Skeletal muscle cell (primary cell): Measurements from ENCODE around the gene FSTL5.
"Not testable (repeated sequence)": the region's sequence is repeated elsewhere in the genome, so short reads cannot be mapped to it uniquely, and the experiment has no call there.

Source experiments
- DNase-seq: peaks from one replicate; pipeline ENCODE4 v3.0.0-alpha.2; 2010; ENCODE audit warnings: low read depth
- H3K4me3 ChIP-seq: 2 replicates; pipeline ENCODE4 v1.5.1; 2011; ENCODE audit warnings: low read depth, mild to moderate bottlenecking, control low read depth, low read length, moderate library complexity

FSTL5 gene

DNA sequence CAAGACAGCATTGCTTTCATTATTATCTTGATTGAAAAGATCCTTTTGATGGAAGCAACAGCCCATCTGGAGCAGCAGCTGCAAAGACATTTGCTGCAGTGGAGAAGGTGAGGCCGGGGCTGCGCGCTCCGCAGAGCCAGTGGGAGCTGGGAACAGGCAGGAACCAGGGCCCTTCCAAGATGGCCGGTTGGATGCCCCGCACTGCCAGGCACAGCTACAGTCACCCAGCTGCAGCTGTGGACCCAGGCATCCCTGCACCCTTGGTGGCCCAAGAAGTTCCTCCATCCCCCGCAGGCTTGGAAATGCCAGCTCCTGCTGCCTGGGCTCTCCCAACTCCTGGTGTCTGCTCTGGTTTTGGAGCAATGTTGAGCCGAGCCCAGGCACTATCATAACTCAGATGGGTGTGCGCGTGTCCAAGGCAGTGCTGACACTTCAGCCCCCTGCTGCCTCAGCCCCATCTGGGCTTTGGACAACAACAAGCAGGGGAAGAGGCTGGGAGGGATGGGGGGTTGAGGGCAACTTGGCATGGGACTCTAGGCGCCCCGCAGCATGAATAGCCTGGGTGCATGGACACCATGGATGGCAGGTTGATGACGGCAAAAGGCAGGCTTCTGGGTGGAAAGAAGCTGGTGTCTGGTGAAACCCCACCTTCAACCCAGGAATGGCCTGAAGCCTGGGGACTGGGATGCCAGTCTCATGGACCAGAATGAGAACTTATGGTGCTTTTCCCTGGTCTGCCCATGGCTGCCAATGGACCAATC lies 371.8 kb downstream of the FSTL5 start:
- H3K4me3 ChIP-seq, result no peak overlapping the region
- DNase-seq, result no peak

DNA sequence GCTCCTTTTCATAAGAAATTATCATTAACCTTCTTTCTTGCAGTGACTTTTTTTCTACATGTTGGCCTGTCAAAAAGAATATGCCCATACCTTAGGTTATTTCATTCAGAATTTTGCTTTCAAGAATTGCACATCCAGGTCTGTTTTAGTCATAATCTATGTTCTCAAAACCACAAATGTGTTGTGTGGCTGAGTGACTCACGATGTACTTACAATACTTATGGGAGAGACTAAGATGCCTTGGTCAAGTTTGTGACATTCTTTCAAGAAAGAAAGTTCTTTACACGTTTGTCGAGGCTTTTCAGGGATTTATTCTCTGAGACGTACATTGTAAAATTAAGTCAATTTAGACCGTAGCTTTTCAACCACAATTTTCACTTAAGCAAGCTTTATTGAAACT lies 396.7 kb downstream of the FSTL5 start:
- peak; percentile 82 for DNase-seq
- no peak overlapping the region for H3K4me3 ChIP-seq

DNA sequence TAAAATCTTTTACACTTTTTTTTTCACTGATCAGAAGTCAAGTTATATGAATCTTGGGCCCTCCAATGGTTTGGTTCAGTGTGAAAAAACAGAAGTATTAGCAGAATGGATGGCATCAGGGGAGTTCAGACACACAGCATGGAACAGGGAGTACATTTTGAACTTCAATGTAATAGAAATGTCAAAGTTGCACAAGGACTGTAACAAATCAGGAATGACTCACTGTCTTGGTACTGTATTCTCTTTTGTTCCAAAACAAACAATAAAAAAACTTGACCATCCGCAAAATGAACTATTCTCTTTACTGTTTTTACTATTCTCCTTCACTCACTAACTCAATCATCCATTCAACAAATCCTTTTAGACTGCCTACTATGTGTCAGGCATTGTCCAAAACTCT lies 401.0 kb downstream of the FSTL5 start:
- H3K4me3 ChIP-seq, result no peak overlapping the region
- DNase-seq, result peak; percentile 86

DNA sequence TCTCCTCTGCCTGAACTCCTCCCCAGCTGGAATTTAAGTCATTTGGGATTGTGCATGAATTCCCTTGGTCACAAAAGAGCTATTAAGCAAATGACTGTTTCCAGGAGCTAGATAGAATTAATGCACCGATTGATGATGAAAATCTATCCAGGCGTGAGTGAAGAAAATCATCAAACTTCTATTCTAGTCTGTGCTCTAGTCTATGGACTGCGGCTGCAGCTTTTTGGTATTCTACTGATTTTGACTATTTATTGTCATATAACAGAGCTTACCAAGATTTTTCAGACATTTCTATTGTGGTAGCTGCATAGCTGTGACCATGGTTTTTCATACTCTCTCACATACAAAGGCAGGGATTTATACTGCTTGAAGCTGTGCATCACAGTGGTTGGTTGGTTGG lies 403.8 kb downstream of the FSTL5 start:
- H3K4me3 ChIP-seq, result no peak overlapping the region
- no peak for DNase-seq

DNA sequence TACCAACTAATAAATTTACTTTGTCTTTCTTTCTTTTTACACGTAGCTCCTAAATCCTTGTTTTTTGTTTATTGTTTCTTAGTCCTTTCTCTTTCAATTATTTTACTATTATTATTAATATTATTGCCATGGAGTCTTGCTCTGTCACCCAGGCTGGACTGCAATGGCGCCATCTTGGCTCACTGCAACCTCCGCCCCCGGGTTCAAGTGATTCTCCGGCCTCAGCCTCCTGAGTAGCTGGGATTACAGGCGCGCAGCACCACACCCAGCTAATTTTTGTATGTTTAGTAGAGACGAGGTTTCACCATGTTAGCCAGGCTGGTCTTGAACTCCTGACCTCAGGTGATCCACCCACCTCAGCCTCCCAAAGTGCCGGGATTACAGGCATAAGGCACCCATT lies 405.4 kb downstream of the FSTL5 start:
- H3K4me3 ChIP-seq, DNase-seq: not testable (repeated sequence)

DNA sequence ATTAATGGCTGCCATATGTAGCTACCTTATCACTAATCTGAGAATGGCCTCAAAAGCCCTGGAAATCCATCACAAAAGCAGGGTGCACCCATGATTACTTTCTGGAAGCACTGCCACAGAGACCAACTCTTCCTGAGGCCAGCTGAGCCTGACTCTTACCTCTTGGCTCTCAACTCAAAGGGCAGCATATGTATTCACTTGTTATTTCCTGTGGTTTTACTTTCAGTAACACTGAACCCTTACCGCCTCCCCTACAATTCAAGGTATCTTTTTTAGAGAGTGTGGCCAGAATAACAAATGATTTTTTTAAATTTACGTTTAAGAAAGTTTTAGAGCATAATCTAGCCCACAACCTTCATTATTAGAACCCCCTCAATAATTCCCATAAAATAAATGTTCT lies 434.9 kb downstream of the FSTL5 start:
- DNase-seq, result no peak
- H3K4me3 ChIP-seq, result no peak overlapping the region

DNA sequence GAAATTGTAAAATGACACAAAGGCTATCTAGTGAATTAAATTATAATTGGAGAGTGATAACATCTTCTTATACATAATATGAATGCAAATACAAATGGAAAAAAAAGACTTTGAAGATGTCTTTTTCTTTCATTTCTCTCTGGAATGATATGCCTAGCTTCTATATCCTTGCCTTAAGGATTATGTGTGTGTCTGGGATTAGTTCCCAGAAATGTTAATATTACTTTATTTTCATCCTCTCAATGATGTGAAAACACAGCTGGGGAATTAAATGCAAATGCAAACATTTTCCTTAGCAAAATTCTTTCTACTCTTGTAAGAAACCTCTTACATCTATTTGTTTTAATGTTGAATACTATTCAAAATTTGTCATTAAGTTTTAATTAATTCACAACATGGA lies 441.9 kb downstream of the FSTL5 start:
- DNase-seq, result no peak
- no peak overlapping the region for H3K4me3 ChIP-seq

DNA sequence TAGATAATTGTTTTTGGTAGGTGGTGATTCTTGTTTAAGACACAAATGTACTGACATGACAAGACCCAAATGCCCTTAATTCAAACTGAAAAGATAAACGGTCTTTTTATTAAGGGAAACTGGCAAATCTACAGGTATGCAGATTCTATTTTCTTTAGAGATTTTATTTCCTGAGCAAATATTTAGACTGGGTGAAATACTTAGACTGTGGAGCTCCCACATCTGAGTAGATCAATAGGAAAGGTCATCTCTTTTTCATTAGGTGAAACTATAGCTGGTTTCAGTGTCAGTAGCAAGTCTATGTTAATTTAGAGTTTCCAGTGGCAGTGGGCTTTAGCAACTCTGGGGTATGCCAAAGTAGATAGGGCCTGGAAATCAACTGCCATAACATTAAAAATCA lies 446.7 kb downstream of the FSTL5 start:
- DNase-seq, result no peak
- no peak overlapping the region for H3K4me3 ChIP-seq

DNA sequence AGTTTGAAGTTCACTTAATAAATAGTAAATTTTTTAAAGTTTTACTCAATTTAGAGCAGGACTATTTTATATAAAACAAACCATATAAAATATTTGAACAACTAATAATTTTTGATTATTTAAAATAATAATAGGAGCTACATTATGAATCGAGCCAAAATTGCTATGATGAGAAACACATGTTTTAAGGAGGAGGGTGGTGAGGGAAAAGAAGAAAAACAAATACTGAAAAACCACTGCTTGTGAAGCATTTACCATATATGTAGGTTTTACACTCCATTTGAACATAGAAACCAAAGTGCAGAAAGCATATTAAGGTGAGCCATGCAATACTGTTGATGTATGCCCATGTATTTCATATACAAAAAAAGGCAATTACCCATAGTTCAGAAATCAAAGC lies 448.9 kb downstream of the FSTL5 start:
- peak; percentile 4 for DNase-seq
- H3K4me3 ChIP-seq, result no peak overlapping the region

DNA sequence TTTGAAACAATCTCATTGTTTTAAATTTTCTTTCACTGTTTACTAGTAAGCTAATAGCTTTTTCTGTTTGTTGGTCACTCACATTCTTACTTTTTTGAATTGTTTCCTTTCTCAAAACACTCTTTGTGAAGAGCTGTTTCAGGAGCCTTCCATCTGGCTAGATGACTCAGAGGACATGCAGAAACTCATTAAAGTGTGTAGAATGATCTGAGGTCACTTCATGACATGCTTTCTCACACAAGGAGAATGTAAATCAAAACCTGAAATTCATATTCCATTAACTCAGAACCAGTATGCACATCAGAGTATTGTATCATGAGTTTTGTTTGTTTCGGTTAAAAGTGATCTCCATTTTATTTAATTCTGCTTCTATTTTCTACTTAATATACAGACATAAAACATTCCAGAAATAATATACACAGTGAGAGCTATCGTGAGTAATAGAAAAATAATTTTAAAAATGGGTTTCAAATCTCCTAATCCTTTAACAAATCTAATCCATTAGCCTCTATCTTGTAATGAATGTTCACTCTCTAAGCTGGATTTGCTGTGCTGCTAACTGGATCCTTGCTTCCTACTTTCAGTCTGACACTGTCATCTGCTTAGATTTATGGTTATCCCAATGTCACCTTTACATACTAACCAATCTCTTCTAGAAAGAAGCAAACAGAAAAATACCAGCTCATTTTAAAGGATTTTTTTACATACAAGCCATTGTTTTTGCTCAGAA lies 449.6 kb downstream of the FSTL5 start:
- H3K4me3 ChIP-seq, result no peak overlapping the region
- peak; percentile 78 for DNase-seq

DNA sequence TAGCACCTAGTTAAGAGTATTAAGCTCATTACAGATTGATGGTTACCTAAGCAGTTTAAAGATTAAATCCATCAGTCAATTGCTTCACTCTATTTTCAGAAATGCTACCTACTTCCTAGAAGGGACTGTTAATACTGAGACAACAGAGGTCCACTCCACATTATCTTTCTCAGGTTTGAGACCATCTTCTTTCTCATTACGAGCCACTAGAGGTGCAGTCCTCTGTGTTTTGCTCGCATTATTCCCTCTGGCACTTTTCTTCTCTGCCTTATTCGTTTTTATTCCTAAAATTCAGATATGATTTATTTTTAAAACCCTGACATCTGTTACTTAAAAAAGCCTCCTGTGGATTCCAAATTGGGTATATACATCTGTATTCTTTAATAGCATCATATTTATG lies 459.1 kb downstream of the FSTL5 start:
- no peak for DNase-seq
- no peak overlapping the region for H3K4me3 ChIP-seq

DNA sequence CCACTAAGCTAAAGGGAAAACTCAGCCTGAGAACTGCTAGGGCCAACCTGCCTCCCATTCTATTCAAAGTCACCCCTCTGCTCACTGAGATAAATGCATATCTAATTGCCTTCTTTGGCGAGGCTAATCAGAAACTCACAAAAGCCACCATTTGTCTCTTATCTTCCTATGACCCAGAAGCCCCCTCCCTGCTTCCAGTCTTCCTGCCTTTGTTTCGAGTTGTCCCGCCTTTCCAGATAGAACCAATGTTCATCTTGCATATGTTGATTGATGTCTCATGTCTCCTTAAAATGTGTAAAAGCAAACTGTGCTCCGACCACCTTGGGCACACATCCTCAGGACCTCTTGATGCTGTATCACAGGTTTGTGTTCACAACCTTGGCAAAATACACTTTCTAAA lies 459.8 kb downstream of the FSTL5 start:
- no peak for DNase-seq
- no peak overlapping the region for H3K4me3 ChIP-seq

DNA sequence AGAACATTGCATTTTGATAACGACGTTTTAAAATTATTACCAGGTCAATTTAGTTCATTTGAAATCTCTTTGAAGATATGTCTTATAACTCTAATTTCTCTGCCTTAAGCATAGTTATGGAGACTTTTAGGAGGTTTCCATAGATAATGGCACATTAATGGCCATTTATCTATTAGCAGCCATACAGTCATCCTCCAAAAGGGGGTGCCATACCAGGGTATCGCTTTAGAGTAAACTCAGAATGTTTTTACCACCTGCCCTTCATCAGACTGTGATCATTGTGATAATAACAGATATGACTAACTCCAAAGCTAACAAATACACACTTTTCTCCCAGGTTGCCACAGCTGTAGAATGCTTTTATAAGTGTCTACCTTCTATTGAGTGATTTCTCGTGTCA lies 461.5 kb downstream of the FSTL5 start:
- H3K4me3 ChIP-seq, result no peak overlapping the region
- DNase-seq, result no peak

DNA sequence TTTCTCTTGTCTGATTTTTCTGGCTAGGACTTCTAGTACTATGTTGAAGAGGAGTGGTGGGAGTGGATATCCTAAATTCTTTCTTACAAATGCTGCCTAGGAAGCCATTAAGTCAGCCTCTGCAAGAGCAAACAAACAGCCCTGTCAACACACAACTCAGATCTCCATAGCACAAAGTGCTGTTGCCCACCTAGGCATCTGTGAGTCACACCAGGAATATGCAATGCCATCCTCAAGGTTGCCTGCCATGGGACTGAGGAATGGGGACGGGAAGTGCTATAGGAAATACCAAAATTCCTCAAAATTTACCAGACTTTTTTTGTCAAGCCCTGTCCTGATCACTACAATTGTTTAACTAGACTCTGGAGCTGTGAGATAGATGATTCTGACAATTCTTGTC lies 466.9 kb downstream of the FSTL5 start:
- no peak for DNase-seq

DNA sequence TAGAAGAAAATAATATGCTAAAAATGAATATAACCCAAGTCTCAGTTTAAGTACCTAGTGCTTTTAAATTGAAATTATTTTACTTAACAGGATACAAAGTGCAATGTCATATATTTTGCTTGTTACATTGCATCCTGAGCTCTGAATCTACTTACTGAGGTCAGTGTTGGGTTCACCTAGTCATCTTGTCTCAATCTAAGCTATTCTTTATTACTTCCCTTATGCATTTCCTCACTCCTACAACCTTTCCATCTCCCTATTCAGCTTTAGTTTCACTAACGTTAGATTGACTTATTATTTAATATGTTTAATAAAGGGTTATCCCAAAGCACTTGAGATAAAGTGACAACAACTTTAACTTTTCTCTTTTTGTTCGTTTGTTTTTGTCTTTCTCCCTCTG lies 483.7 kb downstream of the FSTL5 start:
- H3K4me3 ChIP-seq, result no peak overlapping the region
- DNase-seq, result no peak

More for the DNA sequence above, 466.9 kb downstream of the FSTL5 start:
- H3K4me3 ChIP-seq, result no peak overlapping the region

DNA sequence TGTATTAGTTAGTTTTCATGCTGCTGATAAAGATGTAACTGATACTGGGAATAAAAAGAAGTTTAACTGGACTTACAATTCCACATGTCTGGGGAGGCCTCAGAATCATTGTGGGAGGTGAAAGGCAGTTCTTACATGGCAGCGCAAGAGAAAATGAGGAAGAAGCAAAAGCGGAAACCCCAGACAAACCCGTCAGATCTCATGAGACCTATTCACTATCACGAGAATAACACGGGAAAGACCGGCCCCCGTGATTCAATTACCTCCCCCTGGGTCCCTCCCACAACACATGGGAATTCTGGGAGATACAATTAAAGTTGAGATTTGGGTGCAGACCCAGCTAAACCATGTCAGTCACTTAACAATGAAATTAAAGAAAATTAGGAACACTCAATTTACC lies 499.1 kb downstream of the FSTL5 start:
- no peak for DNase-seq
- H3K4me3 ChIP-seq, result no peak overlapping the region

DNA sequence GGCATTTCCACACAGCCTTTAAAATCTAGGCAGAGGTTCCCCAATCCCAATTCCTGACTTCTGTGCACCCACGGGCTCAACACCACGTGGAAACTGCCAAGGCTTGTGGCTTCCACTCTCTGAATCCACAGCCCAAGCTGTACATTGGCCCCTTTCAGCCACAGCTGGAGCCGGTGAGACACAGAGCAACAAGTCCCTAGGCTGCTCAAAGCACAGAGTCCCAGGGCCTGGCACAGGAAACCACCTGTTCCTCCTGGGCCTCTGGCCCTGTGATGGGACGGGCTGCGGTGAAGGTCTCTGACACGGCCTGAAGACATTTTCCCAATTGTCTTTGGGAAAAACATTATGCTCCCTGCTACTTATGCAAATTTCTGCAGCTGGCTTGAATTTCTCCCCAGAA lies 500.0 kb downstream of the FSTL5 start:
- no peak for DNase-seq
- no peak overlapping the region for H3K4me3 ChIP-seq

DNA sequence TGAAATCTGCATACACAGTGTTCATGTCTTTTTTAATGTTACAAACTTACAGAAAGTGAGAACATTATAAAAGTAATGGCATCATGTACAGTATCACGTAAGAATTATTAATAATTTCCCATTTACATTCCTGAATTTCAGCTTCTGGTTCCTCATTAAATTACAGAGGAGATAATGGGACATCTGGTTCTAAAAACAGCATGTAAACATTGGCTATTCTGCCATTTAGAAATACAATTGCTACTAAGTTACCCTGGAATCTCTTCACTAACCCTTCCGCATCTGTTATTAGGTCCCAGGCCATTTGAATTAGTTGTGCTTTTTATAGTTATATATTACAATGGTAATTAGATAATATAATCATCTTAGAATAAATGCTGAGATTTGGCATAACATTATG lies 505.1 kb downstream of the FSTL5 start:
- H3K4me3 ChIP-seq, result no peak overlapping the region
- DNase-seq, result no peak

DNA sequence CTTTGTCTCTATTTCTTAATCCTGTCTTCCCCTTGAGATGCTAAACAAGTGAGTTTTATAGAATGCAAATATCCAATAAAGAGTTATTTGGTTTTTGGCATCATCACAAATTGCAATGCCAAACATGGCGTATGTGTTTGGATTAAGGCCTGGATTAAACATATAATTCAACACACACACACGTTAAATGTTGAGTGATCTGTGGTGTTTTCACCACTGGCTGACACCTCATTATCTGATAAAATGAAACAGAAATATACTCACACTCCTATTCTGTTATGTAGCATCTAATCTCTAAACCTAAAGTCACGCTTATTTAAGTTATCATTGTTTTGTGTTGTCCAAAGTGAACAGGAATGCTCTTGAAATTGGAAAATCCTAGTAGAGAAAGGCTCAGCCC lies 506.2 kb downstream of the FSTL5 start:
- no peak overlapping the region for H3K4me3 ChIP-seq
- DNase-seq, result no peak

DNA sequence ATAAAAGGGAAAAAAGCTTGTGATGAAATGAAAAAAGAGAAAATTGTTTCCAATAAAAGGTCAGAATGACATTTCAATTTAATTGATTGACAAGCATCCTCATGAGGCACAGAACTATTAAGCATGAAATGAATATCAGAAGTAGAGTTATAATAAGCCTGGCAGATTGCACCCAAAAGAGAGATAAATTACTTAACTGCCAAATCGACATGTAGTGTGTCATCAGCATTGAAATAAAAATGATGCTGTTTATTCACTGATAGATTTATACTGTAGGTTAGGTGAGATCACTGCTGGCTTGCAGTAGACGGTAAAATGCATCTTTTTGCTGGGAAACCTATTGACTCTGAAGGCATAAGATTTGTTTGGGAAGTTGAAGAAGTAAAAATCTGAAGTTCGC lies 507.2 kb downstream of the FSTL5 start:
- no peak for DNase-seq
- no peak overlapping the region for H3K4me3 ChIP-seq

DNA sequence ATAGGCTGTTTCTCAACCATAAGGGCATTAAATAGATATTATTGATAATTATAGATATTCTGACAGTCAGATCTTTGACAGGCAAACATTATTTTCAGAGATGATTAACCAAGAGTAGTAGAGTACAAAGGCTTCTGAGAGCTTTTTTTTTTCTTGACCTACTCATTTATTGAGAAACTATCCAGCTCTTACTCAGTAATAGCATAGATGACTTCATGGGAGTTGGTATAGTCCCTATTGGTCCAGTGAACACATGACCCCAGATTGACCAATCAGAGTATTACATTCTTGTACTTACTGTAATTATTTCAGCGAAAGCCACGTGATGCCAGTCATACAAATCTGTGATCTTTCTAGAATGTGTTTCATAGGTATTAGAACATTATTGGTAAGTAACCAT lies 508.7 kb downstream of the FSTL5 start:
- no peak overlapping the region for H3K4me3 ChIP-seq
- no peak for DNase-seq
